ENCODE measurements around the gene CASP14. TPM values are rescaled to one million over a fixed set of nuclear protein-coding genes. Genes with fewer than 3 reads are reported as not detected.

CASP14 gene
- total and polyA plus RNA-seq, 9 of the 15 experiments (the other 6 are each of a cell fraction or from before 2014, with no cell fraction given) = not detected

GRCh38 chr19:15050639-15051038 is 1.4 kb downstream of the CASP14 start:
- CTCF ChIA-PET (ENCODE audit: low intra/inter-chr PET ratio) = no interaction called here
- in situ Hi-C loops (cut with MboI) (no loop called here), intact Hi-C loops (cut with micrococcal nuclease) (no loop called here)
- Histone ChIP-seq H3K4me1 (replicated peaks in 1 of 2; ENCODE audit: control insufficient read depth in 2 of 2, insufficient read depth in 2 of 2, low read length in 2 of 2) (no peaks in the 10 kb centered on the region; a peak in 1 of 5 replicates), H3K4me3 (no peak overlapping the region), H3K27ac (ENCODE audit: extremely low read depth, low read depth, low read length) (no peak overlapping the region), H3K27me3 (ENCODE audit: control insufficient read depth in 2 of 2, insufficient read depth in 2 of 2, low read length in 2 of 2) (peaks cover 5 to 20% of the 10 kb centered on the region in 2 experiments; a peak in 4 of 5 replicates), H4K20me1 (replicated peaks; ENCODE audit: control insufficient read depth, insufficient read depth, low read length) (no peaks in the 10 kb centered on the region), H3K9me1 (ENCODE audit: control insufficient read depth, insufficient read depth, low read length) (no peaks in the 10 kb centered on the region), H3K79me2 (ENCODE audit: control insufficient read depth, insufficient read depth, low read length) (no peaks in the 10 kb centered on the region), H2AFZ (ENCODE audit: low read depth, low read length) (no peak overlapping the region), H3K9me3 (replicated peaks; ENCODE audit: control insufficient read depth, insufficient read depth, low read depth, low read length) (no peaks in the 10 kb centered on the region), H3K36me3 (ENCODE audit: control insufficient read depth, insufficient read depth, low read length) (no peaks in the 10 kb centered on the region), H3K9ac (ENCODE audit: insufficient read depth in 1 of 2, low read depth in 2 of 2, low read length in 2 of 2) (no peak overlapping the region), H3K4me2 (ENCODE audit: insufficient read depth, low read length) (no peak overlapping the region)
- WGBS (ENCODE audit: insufficient coverage, low coverage, missing lambda C conversion rate) = 0% methylated on average over 2 of the region's 2 CpGs
- ATAC-seq (no peak), FAIRE-seq (no peak), DNase-seq (ENCODE audit: extremely low read depth in 1 of 4, low spot score in 3 of 4) (no peak)
- BruUV-seq (replicated peaks) = no TSS peak
- POLR2A ChIA-PET = interaction anchor here (1.0 kb wide), 1 partner anchor 8 kb away, joined by 3 read pairs; no protein-coding TSS in a partner anchor
- no peak for TF ChIP-seq DNMT1 (IDR thresholded peaks at IDR 0.05)
- TF ChIP-seq ZNF311 (CRISPR knock-in tag; IDR thresholded peaks at IDR 0.05) = no peak
- TF ChIP-seq ZNF639 (CRISPR knock-in tag; conservative IDR thresholded peaks at IDR 0.05 in 1 of 2, IDR thresholded peaks at IDR 0.05 in 1 of 2) = no peak
- TF ChIP-seq SFPQ (IDR thresholded peaks at IDR 0.05; ENCODE audit: low read depth, low read length) = no peak
- TF ChIP-seq ZNF140 (CRISPR knock-in tag; IDR thresholded peaks at IDR 0.05) = no peak
- TF ChIP-seq ZNF668 (CRISPR knock-in tag; IDR thresholded peaks at IDR 0.05) = no peak
- no peak for TF ChIP-seq RB1 (IDR thresholded peaks at IDR 0.05; ENCODE audit: low read depth)
- no peak for TF ChIP-seq SOX6 (IDR thresholded peaks at IDR 0.05)
- no peak for TF ChIP-seq SAP30 (IDR thresholded peaks at IDR 0.05; ENCODE audit: borderline replicate concordance, insufficient read depth, low read depth, low read length, poor library complexity, severe bottlenecking)
- no peak for TF ChIP-seq MCM7 (IDR thresholded peaks at IDR 0.05)
- TF ChIP-seq GTF2F1 (IDR thresholded peaks at IDR 0.05; ENCODE audit: low read depth, low read length) = no peak
- no peak for TF ChIP-seq PML (IDR thresholded peaks at IDR 0.05; ENCODE audit: low read length)
- TF ChIP-seq GABPB2 (CRISPR knock-in tag; conservative IDR thresholded peaks at IDR 0.05) = no peak
- TF ChIP-seq HMG20B (CRISPR knock-in tag; IDR thresholded peaks at IDR 0.05) = no peak
- no peak for TF ChIP-seq ARID4B (CRISPR knock-in tag; IDR thresholded peaks at IDR 0.05)
- no peak for TF ChIP-seq TCF3 (CRISPR knock-in tag; IDR thresholded peaks at IDR 0.05)
- TF ChIP-seq ZNF121 (CRISPR knock-in tag; conservative IDR thresholded peaks at IDR 0.05) = no peak

Data from K562 (cell line).